K562 (cell line): ENCODE data around the gene SUDS3. TPM values are rescaled to one million over a fixed set of nuclear protein-coding genes. Genes with fewer than 3 reads are reported as not detected.

Experiments
- ATAC-seq: fragments of 200-7000 bp; cut with Tn5 transposase; 3 replicates; pipeline ENCODE4 v1.9.1; 2020; ENCODE audit warnings: moderate library complexity
- BruUV-seq: library from RNA; stranded (reverse); fragments of 400-500 nt; replicated peaks from 2 replicates; lab custom pipeline; 2021; lab: Mats Ljungman, UMichigan
- CTCF ChIA-PET: fragments of 300-600 bp; formaldehyde crosslinking; extraction: SDS; loops from one replicate; lab custom pipeline; 2021; ENCODE audit warnings: low intra/inter-chr PET ratio; lab: Yijun Ruan, JAX
- POLR2A ChIA-PET: fragments of 300-600, 350-650 bp; sonication (Branson Sonifier 250); formaldehyde crosslinking; extraction: SDS; loops from one replicate; lab custom pipeline; 2021; ENCODE audit warnings: antibody characterized with exemption, inconsistent platforms; lab: Yijun Ruan, JAX
- DNase-seq, 4 experiments: peaks; one replicate each; pipeline versions ENCODE4 v3.0.0 to v3.0.0-alpha.2; 2011 to 2018; ENCODE audit warnings: low spot score in 3 of 4, mixed read lengths in 3 of 4; ENCODE audit errors: extremely low read depth in 1 of 4
- FAIRE-seq: peaks from 2 replicates; lab custom pipeline; 2011; peaks lifted over from hg19 to GRCh38; lab: Jason Lieb, UNC
- H2AFZ ChIP-seq: 2 replicates; pipeline ENCODE4 v1.6.0; 2011; ENCODE audit warnings: low read depth, low read length, control low read depth, inconsistent platforms
- H3K27ac ChIP-seq: fragments of 200-600 bp; 3 replicates; pipeline ENCODE4 v1.8.0; 2011; ENCODE audit warnings: low read depth, mild to moderate bottlenecking, control low read depth, inconsistent platforms, low read length, moderate library complexity, mixed read lengths; ENCODE audit errors: extremely low read depth
- H3K27me3 ChIP-seq, 2 experiments: fragments of 300-600 bp in 1 of 2; 2 replicates in 1 of 2; 3 replicates in 1 of 2; pipeline versions ENCODE4 v1.6.0 to v1.8.0; 2011; ENCODE audit warnings: inconsistent platforms in 2 of 2, low read length in 2 of 2, mild to moderate bottlenecking in 1 of 2, mixed read lengths in 1 of 2, moderate library complexity in 1 of 2; ENCODE audit not compliant: control insufficient read depth in 2 of 2, insufficient read depth in 2 of 2
- H3K36me3 ChIP-seq: fragments of 300-600 bp; 3 replicates; pipeline ENCODE4 v1.8.0; 2011; ENCODE audit warnings: mild to moderate bottlenecking, low read length, inconsistent platforms; ENCODE audit not compliant: control insufficient read depth, insufficient read depth
- H3K4me1 ChIP-seq, 2 experiments: fragments of 200-600 bp in 1 of 2; replicated peaks in 1 of 2; 2 replicates in 1 of 2; 3 replicates in 1 of 2; pipeline versions ENCODE4 v1.5.1 to v1.8.0; 2011; ENCODE audit warnings: inconsistent platforms in 2 of 2, low read length in 2 of 2, mild to moderate bottlenecking in 1 of 2, mixed read lengths in 1 of 2, moderate library complexity in 1 of 2; ENCODE audit not compliant: control insufficient read depth in 2 of 2, insufficient read depth in 2 of 2
- H3K4me2 ChIP-seq: 2 replicates; pipeline ENCODE4 v1.6.1; 2011; ENCODE audit warnings: low read length, control low read depth, inconsistent platforms, mixed read lengths; ENCODE audit not compliant: insufficient read depth
- H3K4me3 ChIP-seq: fragments of 200-600 bp; sonication (generic), shearing (Covaris generic); 2 replicates; pipeline ENCODE4 v1.5.1; 2016; ENCODE audit warnings: control low read depth, inconsistent platforms
- H3K79me2 ChIP-seq: fragments of 200-600 bp; 3 replicates; pipeline ENCODE4 v1.8.0; 2011; ENCODE audit warnings: low read length, inconsistent platforms; ENCODE audit not compliant: control insufficient read depth, insufficient read depth
- H3K9ac ChIP-seq, 2 experiments: 2 replicates each; pipeline versions ENCODE4 v1.6.0 to v1.6.1; 2011; ENCODE audit warnings: low read depth in 2 of 2, low read length in 2 of 2, control low read depth in 1 of 2, inconsistent platforms in 1 of 2, mild to moderate bottlenecking in 1 of 2, mixed read lengths in 1 of 2; ENCODE audit not compliant: insufficient read depth in 1 of 2
- H3K9me1 ChIP-seq: one replicate; pipeline ENCODE4 v1.6.0; 2011; ENCODE audit warnings: inconsistent platforms, mild to moderate bottlenecking, low read length, moderate library complexity; ENCODE audit not compliant: control insufficient read depth, insufficient read depth
- H3K9me3 ChIP-seq: replicated peaks from 2 replicates; pipeline ENCODE4 v1.5.1; 2011; ENCODE audit warnings: low read depth, low read length, inconsistent platforms; ENCODE audit not compliant: control insufficient read depth, insufficient read depth
- H4K20me1 ChIP-seq: replicated peaks from 2 replicates; pipeline ENCODE4 v1.6.1; 2011; ENCODE audit warnings: low read length, inconsistent platforms, mixed read lengths; ENCODE audit not compliant: control insufficient read depth, insufficient read depth
- GTF3C2 ChIP-seq: IDR thresholded peaks from 3 replicates; pipeline ENCODE4 v1.6.1; 2011; ENCODE audit warnings: borderline replicate concordance, mild to moderate bottlenecking, moderate library complexity; ENCODE audit not compliant: insufficient read length; ENCODE audit errors: extremely low read depth
- SIRT6 ChIP-seq: IDR thresholded peaks from one replicate; pipeline ENCODE4 v1.6.1; 2012; ENCODE audit warnings: low read depth, mild to moderate bottlenecking, control low read depth, inconsistent platforms, low read length, moderate library complexity
- WGBS: fragments of 100-300 bp; shearing (Covaris generic); methylation state at CpG from one replicate; pipeline ENCODE4 v1.1.6; 2016; ENCODE audit warnings: low coverage, mixed read lengths; ENCODE audit not compliant: insufficient coverage; ENCODE audit errors: missing lambda C conversion rate; 5-methylcytosine and 5-hydroxymethylcytosine counted together
- in situ Hi-C: fragments of 300-500 bp; cut with MboI; formaldehyde crosslinking; loops from 4 replicates; pipeline ENCODE4 v1.15.0; 2018; ENCODE audit warnings: inconsistent platforms, mixed read lengths
- intact Hi-C: fragments of 100-400 bp; cut with micrococcal nuclease; formaldehyde crosslinking; loops from 2 replicates; pipeline ENCODE4 v1.14.2; 2022
- polyA plus RNA-seq, 8 experiments: library from polyadenylated mRNA; depleted of rRNA in 4 of 8; stranded (reverse) in 5 of 8; unstranded in 3 of 8; fragments of >200 nt; fragmentation: Nextera tagmentation in 2 of 8; fragmentation: Illumina TruSeq in 1 of 8; extraction: Ambion mirVana in 2 of 8; extraction: Trizol in 1 of 8; gene quantifications; 2 replicates each; pipeline versions ENCODE4 v1.2.1 to v1.2.3, GENCODE V29; 2011 to 2014; ENCODE audit warnings: inconsistent platforms in 1 of 8, missing spikeins in 1 of 8
- total RNA-seq, 7 experiments: library from RNA; depleted of rRNA in 6 of 7; stranded (reverse); fragments of >200 nt in 6 of 7; fragmentation: Illumina TruSeq in 2 of 7; extraction: Trizol in 2 of 7; gene quantifications; 2 replicates each; pipeline versions ENCODE4 v1.2.1 to v1.2.3, GENCODE V29; 2011 to 2021; ENCODE audit warnings: low replicate concordance in 1 of 7

The SUDS3 gene
- total and polyA plus RNA-seq, 9 of the 15 experiments (the other 6 are each of a cell fraction or from before 2014, with no cell fraction given): 6.6 to 30.5 (median 23.3) TPM

GRCh38 chr12:118430516-118430915 is 54.2 kb downstream of the SUDS3 start (continued):
- no peak for TF ChIP-seq GTF3C2

- TF ChIP-seq SIRT6: no peak
- TF ChIP-seq, all 486 proteins: peak for 0
- intact Hi-C loops: no loop called here
- Histone ChIP-seq H4K20me1 (no peaks in the 10 kb centered on the region), H3K4me3 (no peak overlapping the region), H3K36me3 (no peaks in the 10 kb centered on the region), H3K27ac (no peak overlapping the region), H3K9ac (no peak overlapping the region), H3K9me1 (no peaks in the 10 kb centered on the region), H3K9me3 (no peaks in the 10 kb centered on the region), H2AFZ (no peak overlapping the region), H3K4me2 (no peak overlapping the region), H3K4me1 (no peaks in the 10 kb centered on the region), H3K27me3 (peaks cover 0 to 6% of the 10 kb centered on the region in 2 experiments; a peak in 1 of 5 replicates), H3K79me2 (no peaks in the 10 kb centered on the region)
- no peak for FAIRE-seq
- in situ Hi-C loops: no loop called here
- CTCF ChIA-PET: no interaction called here
- 0% methylated on average over 5 of the region's 5 CpGs for WGBS
- no peak for DNase-seq
- no TSS peak for BruUV-seq
- no peak for ATAC-seq
- POLR2A ChIA-PET: interaction anchor here (0.6 kb wide), 1 partner anchor 9 kb away, joined by 3 read pairs; no protein-coding TSS in a partner anchor
Measured at GRCh38 chr12:118432812-118433545, 56.6 kb downstream of the SUDS3 start.
